ENCODE results near the gene MXRA8. TPM values are rescaled to one million over a fixed set of nuclear protein-coding genes. Genes with fewer than 3 reads are reported as not detected.

MXRA8 gene
- total and polyA plus RNA-seq, 2 donors (not counting 3 experiments of a cell fraction or from before 2014, with no cell fraction given) = 0.82 to 1.9 TPM

DNA sequence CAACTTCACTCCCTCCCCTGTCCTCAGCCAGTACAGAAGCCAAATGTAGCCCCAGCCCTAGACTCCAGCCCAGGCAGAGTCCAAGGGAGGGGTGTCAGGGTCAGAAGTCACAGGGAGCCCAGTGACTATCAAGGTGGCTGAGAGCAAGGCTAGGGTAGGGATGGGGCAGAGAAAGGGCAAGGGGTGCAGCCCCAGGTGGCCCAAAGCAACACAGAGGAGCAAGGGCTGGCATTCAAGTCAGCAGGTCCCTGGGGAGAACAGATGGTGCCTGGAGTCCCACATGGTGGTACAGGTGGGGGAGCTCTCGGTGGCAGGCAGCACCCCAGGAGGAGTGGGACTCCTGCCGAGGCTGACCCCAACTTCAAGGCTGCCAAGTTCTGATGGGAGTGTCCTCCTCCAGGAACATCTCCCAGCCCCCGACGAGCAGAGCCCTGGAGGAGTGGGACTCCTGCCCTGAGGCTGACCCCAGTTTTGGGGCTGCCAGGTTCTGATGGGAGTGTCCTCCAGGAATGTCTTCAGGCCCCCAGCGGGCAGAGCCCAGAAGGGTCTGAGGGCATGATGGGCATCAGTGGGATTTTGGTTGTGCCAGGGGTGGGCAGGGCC is 5.5 kb downstream of the MXRA8 start:
- Histone ChIP-seq H3K9ac (replicated peaks; ENCODE audit: extremely low read depth, insufficient read depth, low read length) (no peak overlapping the region), H3K9me3 (replicated peaks; ENCODE audit: control insufficient read depth, insufficient read depth, low read length) (no peaks in the 10 kb centered on the region), H3K4me2 (ENCODE audit: insufficient read depth, low read length) (no peak overlapping the region), H3K27me3 (ENCODE audit: control insufficient read depth in 2 of 2, insufficient read depth in 2 of 2, low read length in 2 of 2) (peaks cover 11 to 23% of the 10 kb centered on the region in 2 experiments), H3K4me3 (replicated peaks in 1 of 3; ENCODE audit: insufficient read depth in 1 of 3, low read depth in 1 of 3, low read length in 3 of 3) (no peak overlapping the region), H2AFZ (ENCODE audit: low read depth, low read length) (no peak overlapping the region), H3K79me2 (ENCODE audit: control insufficient read depth, insufficient read depth, low read length) (peaks cover 10% of the 10 kb centered on the region), H4K20me1 (replicated peaks; ENCODE audit: control insufficient read depth, extremely low read depth, insufficient read depth, low read length) (no peaks in the 10 kb centered on the region), H3K4me1 (ENCODE audit: control insufficient read depth, extremely low read depth, insufficient read depth, low read length) (peaks cover 5% of the 10 kb centered on the region), H3K36me3 (ENCODE audit: control insufficient read depth in 2 of 2, extremely low read depth in 1 of 2, insufficient read depth in 2 of 2, low read length in 2 of 2) (no peaks in the 10 kb centered on the region), H3K9me1 (replicated peaks; ENCODE audit: control insufficient read depth, extremely low read depth, insufficient read depth, low read length) (no peaks in the 10 kb centered on the region), H3K27ac (ENCODE audit: insufficient read depth, low read depth, low read length) (no peak overlapping the region)
- ChIA-PET POLR2A (no interaction called here), CTCF (interaction anchor here (1.4 kb wide), 1 partner anchor 19 kb away, joined by 5 read pairs; no protein-coding TSS in a partner anchor)
- DNase-seq (ENCODE audit: low read depth, low spot score) (no peak), FAIRE-seq (no peak)
- dilution Hi-C loops (cut with MboI; ENCODE audit: extremely low pct_ligation_motif_present, low sequenced_read_pairs) (no loop called here), intact Hi-C loops (cut with micrococcal nuclease) (no loop called here)
- BruUV-seq (replicated peaks) = no TSS peak
- TF ChIP-seq, protein P1, sequence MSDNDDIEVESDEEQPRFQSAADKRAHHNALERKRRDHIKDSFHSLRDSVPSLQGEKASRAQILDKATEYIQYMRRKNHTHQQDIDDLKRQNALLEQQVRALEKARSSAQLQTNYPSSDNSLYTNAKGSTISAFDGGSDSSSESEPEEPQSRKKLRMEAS (IDR thresholded peaks at IDR 0.05; ENCODE audit: insufficient read depth, insufficient read length) = no peak
- TF ChIP-seq EZH2 (IDR thresholded peaks at IDR 0.05; ENCODE audit: borderline replicate concordance, low read depth, low read length, severe bottlenecking) (no peak), JUN (IDR thresholded peaks at IDR 0.05; ENCODE audit: borderline replicate concordance, insufficient read depth, insufficient read length, low read depth) (no peak), POLR2AphosphoS5 (IDR thresholded peaks at IDR 0.05; ENCODE audit: insufficient read depth, low read depth, low read length) (no peak), GATA2 (IDR thresholded peaks at IDR 0.05; ENCODE audit: insufficient read depth, insufficient read length, low read depth, low read length) (no peak), FOS (IDR thresholded peaks at IDR 0.05; ENCODE audit: borderline replicate concordance, insufficient read depth, low read length) (no peak), POLR2A (IDR thresholded peaks at IDR 0.05; ENCODE audit: low read depth, low read length) (no peak), MYC (IDR thresholded peaks at IDR 0.05; ENCODE audit: low read depth, low read length) (no peak)
- TF ChIP-seq, protein P2, sequence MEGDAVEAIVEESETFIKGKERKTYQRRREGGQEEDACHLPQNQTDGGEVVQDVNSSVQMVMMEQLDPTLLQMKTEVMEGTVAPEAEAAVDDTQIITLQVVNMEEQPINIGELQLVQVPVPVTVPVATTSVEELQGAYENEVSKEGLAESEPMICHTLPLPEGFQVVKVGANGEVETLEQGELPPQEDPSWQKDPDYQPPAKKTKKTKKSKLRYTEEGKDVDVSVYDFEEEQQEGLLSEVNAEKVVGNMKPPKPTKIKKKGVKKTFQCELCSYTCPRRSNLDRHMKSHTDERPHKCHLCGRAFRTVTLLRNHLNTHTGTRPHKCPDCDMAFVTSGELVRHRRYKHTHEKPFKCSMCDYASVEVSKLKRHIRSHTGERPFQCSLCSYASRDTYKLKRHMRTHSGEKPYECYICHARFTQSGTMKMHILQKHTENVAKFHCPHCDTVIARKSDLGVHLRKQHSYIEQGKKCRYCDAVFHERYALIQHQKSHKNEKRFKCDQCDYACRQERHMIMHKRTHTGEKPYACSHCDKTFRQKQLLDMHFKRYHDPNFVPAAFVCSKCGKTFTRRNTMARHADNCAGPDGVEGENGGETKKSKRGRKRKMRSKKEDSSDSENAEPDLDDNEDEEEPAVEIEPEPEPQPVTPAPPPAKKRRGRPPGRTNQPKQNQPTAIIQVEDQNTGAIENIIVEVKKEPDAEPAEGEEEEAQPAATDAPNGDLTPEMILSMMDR (IDR thresholded peaks at IDR 0.05; ENCODE audit: extremely low read depth in 1 of 2, insufficient read depth in 1 of 2, low read depth in 1 of 2, low read length in 2 of 2) = no peak

All from endothelial cell of umbilical vein (primary cell).